Glutamatergic neuron (in vitro differentiated cells): Measurements from ENCODE around the gene FOXN3. TPM values are rescaled to one million over a fixed set of nuclear protein-coding genes. Genes with fewer than 3 reads are reported as not detected.
"Not testable (repeated sequence)": the region's sequence is repeated elsewhere in the genome, so short reads cannot be mapped to it uniquely, and the experiment has no call there.

Experiments used
- DNase-seq: peaks from one replicate; pipeline ENCODE4 v3.0.0; 2022
- H3K27ac Mint-ChIP-seq: one replicate; pipeline ENCODE4 v1.8.0; 2020; ENCODE audit warnings: mild to moderate bottlenecking, mixed read lengths, inconsistent platforms; ENCODE audit not compliant: unreplicated experiment
- H3K27me3 Mint-ChIP-seq: one replicate; pipeline ENCODE4 v1.8.0; 2020; ENCODE audit warnings: mild to moderate bottlenecking, moderate library complexity, mixed read lengths, inconsistent platforms; ENCODE audit not compliant: unreplicated experiment
- H3K36me3 Mint-ChIP-seq: one replicate; pipeline ENCODE4 v1.8.0; 2020; ENCODE audit warnings: mild to moderate bottlenecking, mixed read lengths, inconsistent platforms; ENCODE audit not compliant: unreplicated experiment
- H3K4me1 Mint-ChIP-seq: one replicate; pipeline ENCODE4 v1.8.0; 2020; ENCODE audit warnings: mild to moderate bottlenecking, low read depth, mixed read lengths, inconsistent platforms; ENCODE audit not compliant: unreplicated experiment
- H3K4me3 Mint-ChIP-seq: one replicate; pipeline ENCODE4 v1.8.0; 2020; ENCODE audit warnings: mild to moderate bottlenecking, mixed read lengths, inconsistent platforms; ENCODE audit not compliant: unreplicated experiment
- H3K9me3 Mint-ChIP-seq: one replicate; pipeline ENCODE4 v1.8.0; 2020; ENCODE audit warnings: mild to moderate bottlenecking, moderate library complexity, mixed read lengths, inconsistent platforms; ENCODE audit not compliant: unreplicated experiment
- CTCF ChIP-seq: fragments of 200-600 bp; sonication (generic); IDR thresholded peaks from one replicate; pipeline ENCODE4 v1.5.0; 2021; ENCODE audit not compliant: partially characterized antibody, unreplicated experiment
- total RNA-seq: library from RNA; stranded (reverse); fragmentation: NEBNext Ultra II Directional; extraction: Animal tissue kit (Norgen Biotek cat#: 25700); gene quantifications from one replicate; pipeline ENCODE4 v1.2.1, GENCODE V29; 2021; ENCODE audit not compliant: unreplicated experiment

The FOXN3 gene
- total RNA-seq, 1 donor from 2014 or later, result 139 TPM

GRCh38 chr14:89114109-89114508 is 302.9 kb downstream of the FOXN3 start:
- peaks cover 3% of the 10 kb centered on the region for H3K9me3 Mint-ChIP-seq
- H3K4me3 Mint-ChIP-seq, result no peak overlapping the region
- peaks cover 14% of the 10 kb centered on the region for H3K36me3 Mint-ChIP-seq
- H3K27ac Mint-ChIP-seq, result no peak overlapping the region
- DNase-seq, result no peak
- no peak for TF ChIP-seq CTCF
- H3K4me1 Mint-ChIP-seq, result peaks cover 5% of the 10 kb centered on the region
- H3K27me3 Mint-ChIP-seq, result peaks cover 7% of the 10 kb centered on the region

GRCh38 chr14:89112720-89113119 is 304.3 kb downstream of the FOXN3 start:
- no peak overlapping the region for H3K4me3 Mint-ChIP-seq
- DNase-seq, result no peak
- H3K36me3 Mint-ChIP-seq, result peaks cover 7% of the 10 kb centered on the region
- H3K27ac Mint-ChIP-seq, result no peak overlapping the region
- peaks cover 6% of the 10 kb centered on the region for H3K27me3 Mint-ChIP-seq
- no peak for TF ChIP-seq CTCF
- peaks cover 9% of the 10 kb centered on the region for H3K9me3 Mint-ChIP-seq
- H3K4me1 Mint-ChIP-seq, result peaks cover 7% of the 10 kb centered on the region

GRCh38 chr14:89111766-89112543 is 305.1 kb downstream of the FOXN3 start:
- not testable (repeated sequence) for H3K27ac Mint-ChIP-seq, H3K36me3 Mint-ChIP-seq, H3K4me3 Mint-ChIP-seq, DNase-seq, H3K27me3 Mint-ChIP-seq, H3K4me1 Mint-ChIP-seq
- peaks cover 10% of the 10 kb centered on the region for H3K9me3 Mint-ChIP-seq

- not testable (repeated sequence) for H3K4me3 Mint-ChIP-seq, H3K36me3 Mint-ChIP-seq, H3K27me3 Mint-ChIP-seq, DNase-seq, H3K4me1 Mint-ChIP-seq, H3K27ac Mint-ChIP-seq
- peaks cover 10% of the 10 kb centered on the region for H3K9me3 Mint-ChIP-seq
Observed at GRCh38 chr14:89111232-89111631, 305.8 kb downstream of the FOXN3 start.

- Mint-ChIP-seq H3K4me1 (peaks cover 2% of the 10 kb centered on the region), H3K27me3 (peaks cover 3% of the 10 kb centered on the region), H3K4me3 (no peak overlapping the region), H3K9me3 (peaks cover 10% of the 10 kb centered on the region), H3K36me3 (peaks cover 7% of the 10 kb centered on the region), H3K27ac (no peak overlapping the region)
- no peak for DNase-seq
- TF ChIP-seq CTCF, result no peak
Observed at GRCh38 chr14:89110110-89110509, 306.9 kb downstream of the FOXN3 start.

GRCh38 chr14:89108608-89109007 is 308.4 kb downstream of the FOXN3 start:
- Mint-ChIP-seq H3K27ac (no peak overlapping the region), H3K4me1 (peaks cover 2% of the 10 kb centered on the region), H3K36me3 (peaks cover 8% of the 10 kb centered on the region), H3K27me3 (peaks cover 6% of the 10 kb centered on the region), H3K4me3 (no peak overlapping the region), H3K9me3 (peaks cover 10% of the 10 kb centered on the region)
- TF ChIP-seq CTCF, result no peak
- no peak for DNase-seq
